Spleen (tissue), 3 donors: ENCODE measurements around the gene OR4F15.

Experiments used
- POLR2A ChIP-seq, 3 donors: fragments of 450-650 bp; IDR thresholded peaks; one replicate each; pipeline ENCODE4 v1.5.1; 2017; ENCODE audit warnings: antibody characterized with exemption in 3 of 3, mild to moderate bottlenecking in 1 of 3
- POLR2AphosphoS5 ChIP-seq, 3 donors: sonication (generic); formaldehyde crosslinking; IDR thresholded peaks; one replicate each; pipeline ENCODE4 v1.5.1; 2017; ENCODE audit warnings: antibody characterized with exemption in 3 of 3

DNA sequence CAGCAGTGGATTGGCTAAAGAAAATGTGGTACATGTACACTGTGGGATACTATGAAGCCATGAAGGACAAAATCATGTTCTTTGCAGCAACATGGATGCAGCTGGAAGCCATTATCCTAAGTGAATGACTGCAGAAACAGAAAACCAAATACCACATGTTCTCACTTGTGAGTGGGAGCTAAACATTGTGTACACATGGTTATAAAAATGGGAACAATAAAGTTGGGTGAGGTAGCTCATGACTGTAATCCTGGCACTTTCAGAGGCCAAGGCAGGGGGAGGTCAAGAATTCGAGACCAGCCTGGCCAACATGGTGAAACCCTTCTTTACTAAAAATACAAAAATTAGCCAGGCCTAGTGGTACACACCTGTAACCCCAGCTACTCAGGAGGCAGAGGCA, 12.3 kb upstream of the OR4F15 start:
- TF ChIP-seq POLR2A (IDR thresholded peaks at IDR 0.05), result no peak
- no peak for TF ChIP-seq POLR2AphosphoS5 (IDR thresholded peaks at IDR 0.05)
